ENCODE data around the gene L1CAM.

The L1CAM gene

DNA sequence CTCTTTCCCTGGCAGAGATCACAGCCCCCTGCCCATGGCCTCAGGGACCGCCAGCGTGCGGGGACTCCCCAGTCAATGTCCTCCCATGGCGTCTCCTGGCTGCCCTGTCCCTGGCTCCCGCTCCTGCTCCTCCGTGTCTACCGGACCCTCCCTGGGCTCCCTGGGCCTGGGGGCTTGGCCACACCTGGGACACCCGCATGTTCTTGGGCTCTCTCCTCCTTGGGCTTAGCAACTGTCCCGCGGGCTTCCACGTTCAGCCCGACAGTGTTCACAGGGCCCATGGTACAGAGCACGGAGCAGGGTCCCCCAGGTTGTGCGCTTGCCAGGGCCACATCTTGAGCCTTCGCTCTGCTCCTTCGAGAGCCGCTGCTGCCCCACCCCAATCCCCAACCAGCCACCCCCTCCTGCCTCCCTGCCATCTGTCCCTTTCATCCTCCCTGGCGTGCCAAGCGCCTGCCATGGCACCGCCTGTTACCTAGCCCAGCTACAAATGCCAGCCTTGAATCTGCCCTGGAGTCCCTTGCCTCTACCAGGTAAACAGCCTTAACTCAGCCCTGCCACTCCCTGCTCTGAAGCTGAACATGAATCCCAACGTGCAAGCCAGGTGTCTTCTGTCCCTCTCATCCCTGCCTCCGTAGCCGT lies 22.4 kb upstream of the L1CAM start:
- DNase-seq (ENCODE audit: low read depth) = no peak
- H3K4me1 ChIP-seq (ENCODE audit: control insufficient read depth, insufficient read depth, low read length) = no peaks in the 10 kb centered on the region
- H3K9ac ChIP-seq (ENCODE audit: low read length) = no peak overlapping the region
- no peak overlapping the region for H3K4me3 ChIP-seq (ENCODE audit: low read length)
- peaks cover 33% of the 10 kb centered on the region for H3K27me3 ChIP-seq (replicated peaks; ENCODE audit: control insufficient read depth, insufficient read depth, low read length)
- no peaks in the 10 kb centered on the region for H3K9me3 ChIP-seq (ENCODE audit: control insufficient read depth, low read length)
- H3K36me3 ChIP-seq (ENCODE audit: control insufficient read depth, insufficient read depth, low read length, severe bottlenecking) = no peaks in the 10 kb centered on the region

DNA sequence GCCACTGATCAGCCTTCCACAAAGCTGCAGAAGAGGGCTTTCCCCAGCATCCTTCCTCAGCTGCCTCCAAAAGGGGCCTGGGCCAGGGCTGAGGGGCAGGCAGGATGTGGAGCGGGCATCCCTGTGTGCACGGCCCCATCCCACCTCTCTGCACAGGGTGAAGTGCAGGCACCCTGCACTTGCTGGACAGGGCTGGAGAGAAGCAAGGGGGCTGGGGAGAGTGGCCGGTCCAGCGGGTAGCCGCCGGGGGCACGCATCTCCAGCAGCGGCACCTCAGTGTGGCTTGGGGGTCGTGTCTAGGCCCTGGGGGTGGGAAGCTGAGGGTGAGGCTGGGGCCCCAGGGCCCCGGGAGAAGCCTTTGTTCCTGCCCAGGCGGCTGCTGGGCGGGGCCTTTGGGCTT lies 21.5 kb upstream of the L1CAM start:
- H3K9ac ChIP-seq (ENCODE audit: low read length) = no peak overlapping the region
- no peak for DNase-seq (ENCODE audit: low read depth)
- no peaks in the 10 kb centered on the region for H3K36me3 ChIP-seq (ENCODE audit: control insufficient read depth, insufficient read depth, low read length, severe bottlenecking)
- H3K4me1 ChIP-seq (ENCODE audit: control insufficient read depth, insufficient read depth, low read length) = no peaks in the 10 kb centered on the region
- H3K27me3 ChIP-seq (replicated peaks; ENCODE audit: control insufficient read depth, insufficient read depth, low read length) = peaks cover 25% of the 10 kb centered on the region
- H3K9me3 ChIP-seq (ENCODE audit: control insufficient read depth, low read length) = no peaks in the 10 kb centered on the region
- H3K4me3 ChIP-seq (ENCODE audit: low read length) = no peak overlapping the region

DNA sequence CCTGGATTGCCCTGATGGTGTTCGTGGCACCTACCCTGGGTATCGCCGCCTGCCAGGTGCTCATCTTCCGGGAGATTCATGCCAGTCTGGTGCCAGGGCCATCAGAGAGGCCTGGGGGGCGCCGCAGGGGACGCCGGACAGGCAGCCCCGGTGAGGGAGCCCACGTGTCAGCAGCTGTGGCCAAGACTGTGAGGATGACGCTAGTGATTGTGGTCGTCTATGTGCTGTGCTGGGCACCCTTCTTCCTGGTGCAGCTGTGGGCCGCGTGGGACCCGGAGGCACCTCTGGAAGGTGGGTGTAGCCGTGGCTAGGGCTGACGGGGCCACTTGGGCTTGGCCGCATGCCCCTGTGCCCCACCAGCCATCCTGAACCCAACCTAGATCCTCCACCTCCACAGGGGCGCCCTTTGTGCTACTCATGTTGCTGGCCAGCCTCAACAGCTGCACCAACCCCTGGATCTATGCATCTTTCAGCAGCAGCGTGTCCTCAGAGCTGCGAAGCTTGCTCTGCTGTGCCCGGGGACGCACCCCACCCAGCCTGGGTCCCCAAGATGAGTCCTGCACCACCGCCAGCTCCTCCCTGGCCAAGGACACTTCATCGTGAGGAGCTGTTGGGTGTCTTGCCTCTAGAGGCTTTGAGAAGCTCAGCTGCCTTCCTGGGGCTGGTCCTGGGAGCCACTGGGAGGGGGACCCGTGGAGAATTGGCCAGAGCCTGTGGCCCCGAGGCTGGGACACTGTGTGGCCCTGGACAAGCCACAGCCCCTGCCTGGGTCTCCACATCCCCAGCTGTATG lies 20.3 kb upstream of the L1CAM start:
- DNase-seq (ENCODE audit: low read depth) = no peak
- peaks cover 2% of the 10 kb centered on the region for H3K4me1 ChIP-seq (ENCODE audit: control insufficient read depth, insufficient read depth, low read length)
- peaks cover 18% of the 10 kb centered on the region for H3K27me3 ChIP-seq (replicated peaks; ENCODE audit: control insufficient read depth, insufficient read depth, low read length)
- no peaks in the 10 kb centered on the region for H3K36me3 ChIP-seq (ENCODE audit: control insufficient read depth, insufficient read depth, low read length, severe bottlenecking)
- no peaks in the 10 kb centered on the region for H3K9me3 ChIP-seq (ENCODE audit: control insufficient read depth, low read length)
- H3K9ac ChIP-seq (ENCODE audit: low read length) = no peak overlapping the region
- no peak overlapping the region for H3K4me3 ChIP-seq (ENCODE audit: low read length)

GRCh38 chrX:153905481-153906095 lies 19.6 kb upstream of the L1CAM start:
- Histone ChIP-seq H3K9me3 (ENCODE audit: control insufficient read depth, low read length) (no peaks in the 10 kb centered on the region), H3K9ac (ENCODE audit: low read length) (no peak overlapping the region), H3K4me1 (ENCODE audit: control insufficient read depth, insufficient read depth, low read length) (peaks cover 5% of the 10 kb centered on the region), H3K27me3 (replicated peaks; ENCODE audit: control insufficient read depth, insufficient read depth, low read length) (peaks cover 18% of the 10 kb centered on the region), H3K4me3 (ENCODE audit: low read length) (no peak overlapping the region), H3K36me3 (ENCODE audit: control insufficient read depth, insufficient read depth, low read length, severe bottlenecking) (no peaks in the 10 kb centered on the region)
- no peak for DNase-seq (ENCODE audit: low read depth)

- Histone ChIP-seq H3K9me3 (ENCODE audit: control insufficient read depth, low read length) (no peaks in the 10 kb centered on the region), H3K4me1 (ENCODE audit: control insufficient read depth, insufficient read depth, low read length) (peaks cover 7% of the 10 kb centered on the region), H3K36me3 (ENCODE audit: control insufficient read depth, insufficient read depth, low read length, severe bottlenecking) (no peaks in the 10 kb centered on the region), H3K4me3 (ENCODE audit: low read length) (no peak within 1 kb of the TSS), H3K9ac (ENCODE audit: low read length) (no peak within 1 kb of the TSS), H3K27me3 (replicated peaks; ENCODE audit: control insufficient read depth, insufficient read depth, low read length) (peaks cover 18% of the 10 kb centered on the region)
- DNase-seq (ENCODE audit: low read depth) = no peak
Observed at GRCh38 chrX:153903991-153904957, 18.3 kb upstream of the L1CAM start, which contains the start of gene AVPR2. AVPR2 (plus strand) TSS chrX:153904673; CDS start chrX:153905146, 473 bp downstream.

- Histone ChIP-seq H3K4me3 (ENCODE audit: low read length) (no peak overlapping the region), H3K27me3 (replicated peaks; ENCODE audit: control insufficient read depth, insufficient read depth, low read length) (peaks cover 12% of the 10 kb centered on the region), H3K4me1 (ENCODE audit: control insufficient read depth, insufficient read depth, low read length) (peaks cover 7% of the 10 kb centered on the region), H3K9ac (ENCODE audit: low read length) (no peak overlapping the region), H3K36me3 (ENCODE audit: control insufficient read depth, insufficient read depth, low read length, severe bottlenecking) (no peaks in the 10 kb centered on the region), H3K9me3 (ENCODE audit: control insufficient read depth, low read length) (no peaks in the 10 kb centered on the region)
- no peak for DNase-seq (ENCODE audit: low read depth)
Observed at GRCh38 chrX:153903238-153903980, 17.4 kb upstream of the L1CAM start.

DNA sequence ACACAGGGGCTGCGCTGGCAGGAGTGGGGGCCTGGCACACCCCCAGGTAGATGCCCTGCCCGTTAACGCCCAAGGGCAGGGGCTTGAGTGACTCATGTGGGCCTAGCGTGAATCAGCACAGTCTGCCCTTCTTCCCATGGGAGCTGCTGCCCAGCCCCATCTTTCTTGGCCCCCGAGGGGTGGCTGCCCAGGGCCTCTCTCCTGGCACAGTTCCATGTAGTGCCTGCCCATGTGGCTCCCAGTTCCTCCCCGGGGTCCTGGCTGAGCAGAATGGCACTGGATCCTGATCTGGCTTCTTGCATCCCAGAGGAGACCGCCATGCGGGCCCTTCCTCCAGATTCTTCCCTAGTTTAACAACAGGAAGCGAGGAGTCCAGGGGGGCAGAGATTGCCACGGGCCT lies 16.4 kb upstream of the L1CAM start:
- Histone ChIP-seq H3K9ac (ENCODE audit: low read length) (no peak overlapping the region), H3K9me3 (ENCODE audit: control insufficient read depth, low read length) (no peaks in the 10 kb centered on the region), H3K27me3 (replicated peaks; ENCODE audit: control insufficient read depth, insufficient read depth, low read length) (peaks cover 16% of the 10 kb centered on the region), H3K4me3 (ENCODE audit: low read length) (no peak overlapping the region), H3K36me3 (ENCODE audit: control insufficient read depth, insufficient read depth, low read length, severe bottlenecking) (no peaks in the 10 kb centered on the region), H3K4me1 (ENCODE audit: control insufficient read depth, insufficient read depth, low read length) (peaks cover 7% of the 10 kb centered on the region)
- no peak for DNase-seq (ENCODE audit: low read depth)

GRCh38 chrX:153901753-153902140 lies 15.8 kb upstream of the L1CAM start:
- DNase-seq (ENCODE audit: low read depth) = no peak
- Histone ChIP-seq H3K27me3 (replicated peaks; ENCODE audit: control insufficient read depth, insufficient read depth, low read length) (peaks cover 13% of the 10 kb centered on the region), H3K36me3 (ENCODE audit: control insufficient read depth, insufficient read depth, low read length, severe bottlenecking) (no peaks in the 10 kb centered on the region), H3K4me3 (ENCODE audit: low read length) (no peak overlapping the region), H3K4me1 (ENCODE audit: control insufficient read depth, insufficient read depth, low read length) (peaks cover 7% of the 10 kb centered on the region), H3K9ac (ENCODE audit: low read length) (no peak overlapping the region), H3K9me3 (ENCODE audit: control insufficient read depth, low read length) (peaks cover under 1% of the 10 kb centered on the region)

DNA sequence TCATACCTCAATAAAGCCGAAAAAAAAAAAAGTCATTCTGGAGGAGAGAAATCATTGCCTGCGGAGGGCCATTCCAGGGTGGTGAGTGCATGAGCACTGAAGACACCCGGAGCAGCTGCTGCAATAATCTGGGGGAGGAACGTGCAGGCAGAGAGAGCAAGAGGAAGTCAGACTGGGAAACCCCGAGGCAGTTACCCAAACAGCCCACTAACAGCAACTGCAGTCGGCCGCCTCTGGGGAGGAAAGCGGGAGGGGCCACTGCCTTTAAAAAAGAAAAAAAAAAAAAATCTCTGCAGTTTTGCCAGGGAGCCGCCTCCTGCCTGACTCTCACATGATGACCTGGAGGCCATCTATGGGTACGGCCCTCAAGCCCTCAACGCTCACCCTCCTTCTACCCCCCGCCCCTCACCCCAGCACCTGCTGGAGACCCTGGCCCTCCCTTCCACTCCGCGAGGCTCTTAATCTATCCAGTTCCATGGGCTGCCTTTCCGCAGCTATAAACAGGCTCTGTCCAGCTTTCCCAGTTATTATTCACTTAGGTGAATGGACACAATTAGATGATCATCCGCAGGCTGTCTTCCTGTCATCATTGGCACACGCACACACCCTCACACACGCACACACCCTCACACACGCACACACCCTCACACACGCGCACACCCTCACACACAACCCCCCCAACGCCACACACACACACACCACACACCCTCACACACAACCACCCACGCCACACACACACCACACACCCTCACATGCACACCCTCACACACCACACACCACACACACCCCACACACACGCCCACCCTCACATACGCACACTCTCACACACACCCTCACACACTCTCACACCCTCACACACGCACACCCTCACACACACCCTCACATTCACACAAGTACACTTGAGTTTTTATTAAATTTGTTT lies 15.1 kb upstream of the L1CAM start:
- DNase-seq (ENCODE audit: low read depth) = peak; percentile 76
- no peak overlapping the region for H3K4me3 ChIP-seq (ENCODE audit: low read length)

More for the DNA sequence above, 15.1 kb upstream of the L1CAM start:
- no peaks in the 10 kb centered on the region for H3K36me3 ChIP-seq (ENCODE audit: control insufficient read depth, insufficient read depth, low read length, severe bottlenecking)
- peaks cover 15% of the 10 kb centered on the region for H3K27me3 ChIP-seq (replicated peaks; ENCODE audit: control insufficient read depth, insufficient read depth, low read length)
- no peak overlapping the region for H3K9ac ChIP-seq (ENCODE audit: low read length)
- H3K4me1 ChIP-seq (ENCODE audit: control insufficient read depth, insufficient read depth, low read length) = peaks cover 7% of the 10 kb centered on the region
- H3K9me3 ChIP-seq (ENCODE audit: control insufficient read depth, low read length) = peaks cover 7% of the 10 kb centered on the region

Data from adipocyte (in vitro differentiated cells).